ENCODE results near the gene PARD3.

GRCh38 chr10:34474555-34475273, 340.4 kb downstream of the PARD3 start:
- TF ChIP-seq CTCF (IDR thresholded peaks at IDR 0.05): no peak
- TF ChIP-seq POLR2A (IDR thresholded peaks at IDR 0.05): no peak
